Measurements from ENCODE around the gene SSTR1.

DNA sequence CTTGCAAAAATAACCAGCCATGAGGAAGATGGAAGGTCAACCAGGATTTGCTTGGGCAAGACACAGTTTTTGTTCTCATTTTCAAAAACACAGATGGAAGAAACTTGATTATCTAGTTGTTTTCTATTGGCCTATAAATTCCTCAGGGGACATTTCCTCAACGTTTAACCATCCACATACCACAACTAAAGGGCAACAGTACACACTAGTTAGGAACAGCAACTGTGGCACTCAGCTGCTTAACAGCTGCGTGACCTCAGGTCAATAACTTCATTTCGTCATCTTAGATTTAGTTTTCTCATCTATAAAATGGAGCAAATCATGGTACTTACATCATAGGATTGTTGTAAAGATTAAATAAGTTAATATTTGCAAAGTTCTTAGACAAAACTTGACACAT, 18.7 kb downstream of the SSTR1 start:
- no peak for TF ChIP-seq CTCF (conservative IDR thresholded peaks at IDR 0.05; ENCODE audit: low read length)
- no peak for TF ChIP-seq EZH2phosphoT487 (IDR thresholded peaks at IDR 0.05; ENCODE audit: borderline replicate concordance, low read depth, low read length)

Data from OCI-LY7 (cell line).